D721Med (cell line): Measurements from ENCODE around the gene RNF130.
"Not testable (repeated sequence)": the region's sequence is repeated elsewhere in the genome, so short reads cannot be mapped to it uniquely, and the experiment has no call there.

Source experiments
- DNase-seq: peaks from one replicate; pipeline ENCODE4 v3.0.0; 2011; ENCODE audit warnings: low spot score; ENCODE audit not compliant: insufficient read length
- FAIRE-seq: peaks from 2 replicates; lab custom pipeline; 2011; peaks lifted over from hg19 to GRCh38; lab: Jason Lieb, UNC
- TF ChIP-seq, protein P1 (sequence below): IDR thresholded peaks from 2 replicates; pipeline ENCODE4 v1.5.1; 2012; ENCODE audit warnings: mild to moderate bottlenecking, control low read depth; ENCODE audit not compliant: insufficient read depth; ENCODE audit errors: missing control alignments

RNF130 gene

DNA sequence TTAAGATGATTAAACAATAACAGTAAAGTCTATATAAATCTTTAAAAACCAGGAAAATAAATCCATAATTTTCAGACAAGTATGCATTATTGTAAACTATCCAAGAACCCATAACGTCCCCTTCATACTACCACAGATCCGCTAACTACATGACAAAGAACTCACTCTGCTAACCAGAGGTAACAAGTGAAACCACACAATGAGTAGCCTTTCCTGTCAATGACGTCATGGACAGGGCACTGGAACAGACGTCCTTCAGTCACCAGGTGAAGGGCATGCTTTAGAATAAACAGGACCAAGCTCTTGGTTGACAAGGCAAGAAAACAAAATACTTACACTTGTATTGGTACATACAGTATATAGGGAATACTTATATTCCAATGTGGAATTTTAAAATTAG lies 45.2 kb downstream of the RNF130 start:
- DNase-seq, result no peak
- TF ChIP-seq, protein P1, sequence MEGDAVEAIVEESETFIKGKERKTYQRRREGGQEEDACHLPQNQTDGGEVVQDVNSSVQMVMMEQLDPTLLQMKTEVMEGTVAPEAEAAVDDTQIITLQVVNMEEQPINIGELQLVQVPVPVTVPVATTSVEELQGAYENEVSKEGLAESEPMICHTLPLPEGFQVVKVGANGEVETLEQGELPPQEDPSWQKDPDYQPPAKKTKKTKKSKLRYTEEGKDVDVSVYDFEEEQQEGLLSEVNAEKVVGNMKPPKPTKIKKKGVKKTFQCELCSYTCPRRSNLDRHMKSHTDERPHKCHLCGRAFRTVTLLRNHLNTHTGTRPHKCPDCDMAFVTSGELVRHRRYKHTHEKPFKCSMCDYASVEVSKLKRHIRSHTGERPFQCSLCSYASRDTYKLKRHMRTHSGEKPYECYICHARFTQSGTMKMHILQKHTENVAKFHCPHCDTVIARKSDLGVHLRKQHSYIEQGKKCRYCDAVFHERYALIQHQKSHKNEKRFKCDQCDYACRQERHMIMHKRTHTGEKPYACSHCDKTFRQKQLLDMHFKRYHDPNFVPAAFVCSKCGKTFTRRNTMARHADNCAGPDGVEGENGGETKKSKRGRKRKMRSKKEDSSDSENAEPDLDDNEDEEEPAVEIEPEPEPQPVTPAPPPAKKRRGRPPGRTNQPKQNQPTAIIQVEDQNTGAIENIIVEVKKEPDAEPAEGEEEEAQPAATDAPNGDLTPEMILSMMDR, result no peak
- no peak for FAIRE-seq

DNA sequence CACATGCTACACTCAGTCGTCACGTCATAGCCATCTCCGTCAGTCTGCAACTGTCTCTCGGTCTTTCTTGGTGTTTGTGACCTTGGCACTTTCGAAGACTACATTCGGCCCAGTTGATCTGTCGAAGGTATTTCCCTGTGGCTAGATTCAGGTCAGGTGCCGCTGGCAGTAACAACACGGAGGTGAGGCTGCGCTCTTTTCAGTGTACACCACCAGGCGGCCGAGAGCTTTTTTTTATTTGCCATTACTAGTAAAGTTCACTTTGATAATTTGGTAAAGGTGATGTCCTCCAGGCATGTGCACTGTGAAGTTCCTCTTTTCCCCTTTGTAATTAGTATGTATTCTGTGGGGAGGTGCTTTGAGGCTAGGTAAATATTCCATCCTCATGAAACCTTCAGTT lies 49.7 kb downstream of the RNF130 start:
- FAIRE-seq, result no peak
- no peak for DNase-seq
- TF ChIP-seq, protein P1, result no peak

DNA sequence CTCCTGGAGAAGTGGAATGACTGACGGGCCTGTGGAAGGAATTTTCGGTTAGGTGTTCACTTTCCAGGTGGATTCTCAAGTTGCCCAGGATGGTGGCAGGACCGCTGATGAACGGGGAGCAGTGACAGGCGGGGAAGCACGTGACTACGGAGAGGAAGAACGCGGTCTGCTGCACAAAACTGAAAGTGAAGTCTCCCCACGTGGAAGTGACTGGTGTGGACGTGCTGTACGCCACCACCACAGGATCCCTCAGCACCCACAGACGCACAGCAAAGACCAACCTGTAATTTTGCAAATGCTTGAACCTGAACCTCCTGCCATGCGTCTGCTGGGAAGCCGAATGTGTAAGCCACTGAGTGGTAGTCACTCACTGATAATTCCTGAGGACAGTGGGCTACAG lies 51.4 kb downstream of the RNF130 start:
- TF ChIP-seq, protein P1, result no peak
- no peak for DNase-seq
- no peak for FAIRE-seq

DNA sequence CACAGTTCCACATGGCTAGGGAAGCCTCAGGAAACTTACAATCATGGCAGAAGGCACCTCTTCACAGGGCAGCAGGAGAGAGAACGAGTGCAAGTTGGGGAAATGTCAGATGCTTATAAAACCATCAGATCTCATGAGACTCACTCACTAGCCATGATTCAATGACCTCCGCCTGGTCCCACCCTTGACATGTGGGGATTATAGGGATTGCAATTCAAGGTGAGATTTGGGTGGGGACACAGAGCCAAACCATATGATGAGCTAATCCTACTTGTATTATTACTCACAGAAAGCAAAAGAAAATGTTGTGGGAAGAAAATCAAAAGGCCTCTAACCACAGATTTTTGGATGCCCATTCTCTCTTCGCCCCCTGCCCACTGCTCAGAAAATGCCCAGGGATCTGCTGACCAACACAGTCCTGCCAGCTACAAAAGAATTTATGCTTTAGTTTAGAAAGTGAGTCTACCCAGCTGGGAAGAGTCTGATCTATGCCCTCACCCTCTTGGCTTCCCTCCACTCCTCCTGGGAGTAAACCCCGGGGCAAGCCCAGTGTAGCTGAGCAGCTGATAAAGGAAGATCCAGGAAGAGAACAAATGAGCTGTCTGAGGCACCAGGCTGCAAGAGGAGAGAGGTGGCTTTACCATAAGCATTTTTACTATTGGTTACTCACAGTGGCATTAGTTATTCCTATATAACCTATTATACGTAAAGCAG lies 53.1 kb downstream of the RNF130 start:
- no peak for DNase-seq
- TF ChIP-seq, protein P1, result no peak
- FAIRE-seq, result no peak

DNA sequence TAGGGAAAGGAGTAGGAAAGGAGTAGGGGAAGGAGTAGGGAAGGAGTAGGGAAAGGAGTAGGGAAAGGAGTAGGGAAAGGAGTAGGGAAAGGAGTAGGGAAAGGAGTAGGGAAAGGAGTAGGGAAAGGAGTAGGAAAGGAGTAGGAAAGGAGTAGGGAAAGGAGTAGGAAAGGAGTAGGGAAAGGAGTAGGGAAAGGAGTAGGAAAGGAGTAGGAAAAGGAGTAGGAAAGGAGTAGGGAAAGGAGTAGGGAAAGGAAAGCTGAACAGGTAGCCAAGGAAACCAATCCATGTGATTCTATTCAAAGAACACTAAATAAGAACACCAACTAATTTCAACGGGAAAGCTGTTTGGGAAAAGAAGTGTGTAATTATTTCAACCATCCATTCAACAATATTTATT lies 56.0 kb downstream of the RNF130 start:
- FAIRE-seq, DNase-seq: not testable (repeated sequence)

DNA sequence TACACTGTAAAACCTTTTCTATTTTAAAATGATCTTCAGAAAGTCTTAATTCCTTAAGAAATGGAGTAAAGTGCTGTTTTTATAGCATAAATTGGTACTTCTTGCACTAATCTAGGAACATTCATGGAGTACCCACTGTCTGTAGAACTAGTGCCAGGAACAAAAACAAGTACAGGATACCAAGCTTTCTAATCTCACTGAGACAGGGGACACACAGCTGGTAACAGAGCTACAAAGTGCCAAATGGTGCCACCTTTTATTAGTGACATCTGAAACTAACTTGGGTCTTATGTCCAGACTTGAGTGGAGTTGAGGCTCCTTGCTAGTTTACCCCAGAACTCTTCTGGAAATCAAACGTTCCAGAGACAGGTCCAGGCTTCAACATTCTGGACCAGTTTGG lies 57.9 kb downstream of the RNF130 start:
- no peak for FAIRE-seq
- DNase-seq, result no peak
- TF ChIP-seq, protein P1, result no peak

DNA sequence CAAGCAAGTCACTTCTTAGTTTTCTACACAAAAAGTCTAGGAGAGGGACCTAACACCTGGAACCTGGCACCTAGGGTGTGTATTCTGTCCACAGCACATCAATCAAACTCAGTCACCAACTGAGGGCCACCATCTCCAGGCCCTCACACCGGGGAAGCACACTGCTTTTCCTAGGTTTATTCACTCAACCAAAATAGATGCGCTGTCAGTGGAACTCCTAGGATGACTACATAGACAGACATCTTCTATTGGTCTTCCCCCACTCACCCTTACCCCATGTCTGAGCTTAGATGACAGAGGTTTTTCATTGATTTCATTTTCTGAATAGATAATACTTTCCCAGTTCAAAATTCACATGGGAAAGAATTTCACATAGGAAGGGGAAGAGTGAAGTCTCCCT lies 59.2 kb downstream of the RNF130 start:
- TF ChIP-seq, protein P1, result no peak
- DNase-seq, result no peak
- no peak for FAIRE-seq

DNA sequence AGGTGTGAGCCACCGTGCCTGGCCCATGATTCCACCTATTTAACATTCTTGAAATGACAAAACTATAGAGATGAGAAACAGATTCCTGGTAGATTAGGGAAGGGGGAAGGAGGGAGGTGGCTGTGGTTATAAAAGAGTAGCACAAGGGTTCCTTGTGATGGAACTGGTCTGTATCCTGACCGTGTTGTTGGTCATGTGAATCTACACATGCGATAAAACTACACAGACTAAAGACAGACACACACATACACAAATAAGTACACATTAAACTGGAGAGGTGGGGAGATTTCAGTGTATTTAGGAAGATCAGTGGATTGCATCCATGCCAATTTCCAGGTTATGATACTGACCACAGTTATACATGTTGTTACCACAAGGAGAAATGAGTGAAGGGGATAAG lies 60.9 kb downstream of the RNF130 start:
- TF ChIP-seq, protein P1, result no peak
- FAIRE-seq, result no peak

More for the DNA sequence above, 60.9 kb downstream of the RNF130 start:
- DNase-seq, result no peak
